AG04450 (cell line): Measurements from ENCODE around the gene GABPB1. TPM values are rescaled to one million over a fixed set of nuclear protein-coding genes. Genes with fewer than 3 reads are reported as not detected.

Experiments
- CTCF ChIA-PET: fragments of 300-600, 350-600 bp; formaldehyde crosslinking; extraction: SDS; loops from one replicate; lab custom pipeline; 2022; ENCODE audit warnings: antibody characterized with exemption, inconsistent platforms; lab: Charles Lee
- POLR2A ChIA-PET: fragments of 350-600 bp; formaldehyde crosslinking; extraction: SDS; loops from one replicate; lab custom pipeline; 2021; ENCODE audit warnings: antibody characterized with exemption, inconsistent platforms; lab: Yijun Ruan, JAX
- DNase-seq: peaks from one replicate; pipeline ENCODE4 v3.0.0-alpha.2; 2011; ENCODE audit warnings: low read depth, low spot score
- H3K27ac ChIP-seq: one replicate; pipeline ENCODE4 v1.5.1; 2012; ENCODE audit warnings: low read depth, low read length, control low read depth
- H3K27me3 ChIP-seq: one replicate; pipeline ENCODE4 v1.6.0; 2012; ENCODE audit warnings: low read length; ENCODE audit not compliant: control insufficient read depth, insufficient read depth
- H3K4me3 ChIP-seq: 2 replicates; pipeline ENCODE4 v1.5.1; 2011; ENCODE audit warnings: mild to moderate bottlenecking, low read depth, low read length, control low read depth
- H3K9me3 ChIP-seq: 2 replicates; pipeline ENCODE4 v1.5.1; 2012; ENCODE audit warnings: low read length; ENCODE audit not compliant: control insufficient read depth, insufficient read depth
- polyA plus RNA-seq: library from polyadenylated mRNA; depleted of rRNA; stranded (reverse); fragments of >200 nt; gene quantifications from 2 replicates; pipeline ENCODE4 v1.2.3, GENCODE V29; 2011
- TF ChIP-seq, protein P1 (sequence below): IDR thresholded peaks from 2 replicates; pipeline ENCODE4 v1.5.1; 2011; ENCODE audit warnings: low read depth, low read length, control low read depth, inconsistent platforms

GABPB1 gene
- polyA plus RNA-seq, 1 experiment, result 29.9 TPM

DNA sequence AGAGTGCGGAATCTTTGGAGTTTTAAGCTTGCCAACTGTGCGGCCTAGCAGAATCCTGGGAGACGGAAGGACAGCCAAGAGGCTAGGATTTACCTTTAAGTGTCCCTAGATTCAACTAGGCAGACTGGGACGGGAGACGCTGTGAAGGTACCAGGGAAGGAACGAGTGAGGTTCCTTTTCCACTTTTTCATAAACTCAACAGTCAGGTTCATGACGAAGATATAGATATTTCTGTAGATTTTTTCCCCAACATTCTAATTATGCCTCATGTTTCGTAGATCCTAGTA is 564 bp upstream of the GABPB1 start:
- DNase-seq, result no peak

DNA sequence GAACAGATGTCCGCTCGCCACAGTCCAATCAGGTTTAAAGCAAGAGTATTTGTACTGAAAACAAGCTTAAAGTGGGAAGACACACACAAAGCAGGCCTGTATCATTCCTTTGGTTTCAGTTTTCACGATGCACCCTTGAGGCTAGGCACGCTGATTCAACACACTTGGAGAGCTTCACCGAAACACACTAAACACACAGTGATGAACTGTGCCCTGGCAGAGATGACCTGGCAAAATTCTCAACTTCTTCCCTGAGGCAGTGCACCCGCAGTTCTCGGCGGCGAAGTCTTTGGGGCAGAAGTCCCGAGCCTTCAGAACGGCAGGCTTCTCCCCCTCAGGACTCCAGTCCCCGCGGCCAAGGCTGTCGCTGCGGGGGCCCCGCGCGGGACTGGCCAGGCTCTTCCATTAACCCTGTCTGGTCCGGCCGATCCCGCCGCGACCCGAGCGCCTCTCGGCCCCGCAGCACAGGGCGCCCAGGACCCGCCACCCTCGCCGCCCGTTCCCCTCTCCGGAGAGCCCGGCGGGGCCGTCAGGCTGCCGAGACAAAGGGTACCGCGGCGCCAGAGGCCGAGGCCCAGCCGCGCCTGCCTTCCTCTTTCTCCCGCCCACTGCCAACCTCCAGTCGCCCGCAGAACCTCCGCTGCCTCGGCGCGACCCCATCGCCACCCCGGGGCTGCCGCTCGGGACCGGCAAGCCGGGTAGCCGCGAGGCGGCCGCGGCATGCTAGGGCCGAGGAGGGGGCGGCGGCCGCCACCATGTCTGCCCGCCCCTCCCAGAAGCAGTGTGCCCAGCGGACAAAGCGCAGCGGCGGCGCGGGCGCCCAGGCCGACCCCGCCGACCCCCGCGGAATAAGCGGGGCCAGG is 792 bp downstream of the GABPB1 start:
- POLR2A ChIA-PET, result interaction anchor here (0.6 to 1.5 kb wide), 19 partner anchors 8 to 1476 kb away, joined by 3 to 8 read pairs (median 3); partner anchors contain the start of genes EID1 and USP8
- H3K4me3 ChIP-seq, result peak overlapping the region; percentile 88
- TF ChIP-seq, protein P1, sequence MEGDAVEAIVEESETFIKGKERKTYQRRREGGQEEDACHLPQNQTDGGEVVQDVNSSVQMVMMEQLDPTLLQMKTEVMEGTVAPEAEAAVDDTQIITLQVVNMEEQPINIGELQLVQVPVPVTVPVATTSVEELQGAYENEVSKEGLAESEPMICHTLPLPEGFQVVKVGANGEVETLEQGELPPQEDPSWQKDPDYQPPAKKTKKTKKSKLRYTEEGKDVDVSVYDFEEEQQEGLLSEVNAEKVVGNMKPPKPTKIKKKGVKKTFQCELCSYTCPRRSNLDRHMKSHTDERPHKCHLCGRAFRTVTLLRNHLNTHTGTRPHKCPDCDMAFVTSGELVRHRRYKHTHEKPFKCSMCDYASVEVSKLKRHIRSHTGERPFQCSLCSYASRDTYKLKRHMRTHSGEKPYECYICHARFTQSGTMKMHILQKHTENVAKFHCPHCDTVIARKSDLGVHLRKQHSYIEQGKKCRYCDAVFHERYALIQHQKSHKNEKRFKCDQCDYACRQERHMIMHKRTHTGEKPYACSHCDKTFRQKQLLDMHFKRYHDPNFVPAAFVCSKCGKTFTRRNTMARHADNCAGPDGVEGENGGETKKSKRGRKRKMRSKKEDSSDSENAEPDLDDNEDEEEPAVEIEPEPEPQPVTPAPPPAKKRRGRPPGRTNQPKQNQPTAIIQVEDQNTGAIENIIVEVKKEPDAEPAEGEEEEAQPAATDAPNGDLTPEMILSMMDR, result no peak
- peak; percentile 76 for DNase-seq
- H3K9me3 ChIP-seq, result no peaks in the 10 kb centered on the region; the same call in 1 of the 2 replicates
- H3K27me3 ChIP-seq, result no peaks in the 10 kb centered on the region
- peak overlapping the region; percentile 100 for H3K27ac ChIP-seq
- CTCF ChIA-PET, result no interaction called here

More for the DNA sequence above, 564 bp upstream of the GABPB1 start:
- no peaks in the 10 kb centered on the region for H3K27me3 ChIP-seq
- peak overlapping the region; percentile 88 for H3K4me3 ChIP-seq
- peak overlapping the region; percentile 100 for H3K27ac ChIP-seq
- ChIA-PET CTCF (no interaction called here), POLR2A (interaction anchor here (0.6 to 1.4 kb wide), 16 partner anchors 12 to 1477 kb away, joined by 3 to 6 read pairs (median 3); partner anchors contain the start of genes EID1 and USP8)
- no peaks in the 10 kb centered on the region; the same call in 1 of the 2 replicates for H3K9me3 ChIP-seq
- TF ChIP-seq, protein P1, result no peak

DNA sequence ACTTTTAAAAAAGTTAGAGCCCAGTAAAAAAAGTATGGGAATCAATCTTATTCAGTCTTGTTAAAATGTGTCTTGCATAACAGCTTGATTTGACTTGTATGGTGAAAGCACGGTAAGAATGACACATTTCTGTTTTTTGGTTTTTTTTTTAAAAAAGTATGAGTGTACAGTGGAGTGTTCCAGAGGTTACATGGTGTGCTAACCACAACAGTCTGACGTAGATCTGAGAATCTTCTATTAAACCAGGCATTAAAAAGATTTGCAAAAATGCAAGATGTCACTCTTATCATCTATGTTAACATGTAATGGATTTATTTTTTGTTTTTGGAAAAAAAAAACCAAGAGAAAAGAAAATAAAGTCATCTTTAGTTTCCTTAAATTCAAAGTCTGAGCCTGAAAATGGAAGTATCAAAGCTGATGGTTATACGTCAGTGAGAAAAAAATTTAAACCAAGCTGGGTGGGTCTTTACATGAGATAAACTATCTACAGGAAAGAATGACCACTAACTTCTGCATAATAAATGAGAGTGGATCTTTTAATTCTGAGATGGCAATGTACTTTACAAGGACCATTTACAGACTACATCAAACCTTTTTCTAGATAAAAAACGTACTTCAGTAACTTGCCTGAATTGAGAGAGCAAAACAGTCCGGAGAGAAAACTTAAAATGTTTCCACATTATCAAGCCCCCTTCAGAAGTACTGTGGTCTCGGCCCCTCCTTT is 1.6 kb downstream of the GABPB1 start:
- peak; percentile 42 for DNase-seq
- Histone ChIP-seq H3K4me3 (peak overlapping the region; percentile 88), H3K27me3 (no peaks in the 10 kb centered on the region), H3K27ac (peak overlapping the region; percentile 100), H3K9me3 (no peaks in the 10 kb centered on the region; the same call in 1 of the 2 replicates)
- ChIA-PET CTCF (interaction anchor here (0.6 kb wide), 1 partner anchor 130 kb away, joined by 3 read pairs; no protein-coding TSS in a partner anchor), POLR2A (interaction anchor here (0.6 to 1.5 kb wide), 12 partner anchors 9 to 1435 kb away, joined by 3 to 8 read pairs (median 3); no protein-coding TSS in a partner anchor)
- TF ChIP-seq, protein P1, result no peak

DNA sequence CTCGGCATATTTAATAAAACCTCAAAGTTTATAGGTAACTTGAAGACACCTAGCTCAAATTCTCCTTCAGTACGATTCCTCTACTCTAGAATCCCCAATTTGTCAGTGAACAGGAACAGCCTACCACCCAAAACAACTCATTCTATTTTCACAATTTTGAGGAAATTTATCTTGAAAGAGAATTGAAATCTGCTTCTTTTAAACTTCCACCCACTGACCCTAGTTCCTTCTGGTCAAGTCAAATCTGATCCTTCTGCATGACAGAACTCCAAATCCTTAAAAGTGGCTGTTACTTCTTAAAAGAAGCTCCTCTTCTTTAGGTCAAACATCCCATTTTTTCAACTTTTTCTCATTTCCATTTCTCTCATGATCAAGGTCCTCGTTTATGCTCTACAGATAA is 4.4 kb downstream of the GABPB1 start:
- Histone ChIP-seq H3K27me3 (no peaks in the 10 kb centered on the region), H3K9me3 (no peaks in the 10 kb centered on the region; the same call in 1 of the 2 replicates), H3K4me3 (no peak overlapping the region), H3K27ac (no peak overlapping the region)
- POLR2A ChIA-PET, result no interaction called here
- TF ChIP-seq, protein P1, result no peak
- DNase-seq, result no peak
- CTCF ChIA-PET, result interaction anchor here (0.7 to 1.1 kb wide), 3 partner anchors 11 to 202 kb away, joined by 3 to 4 read pairs (median 3); no protein-coding TSS in a partner anchor
